ENCODE measurements around the gene HMG20A.

The HMG20A gene

GRCh38 chr15:77476995-77477394, 56.3 kb downstream of the HMG20A start:
- DNase-seq (ENCODE audit: low spot score): no peak

- DNase-seq (ENCODE audit: low spot score): no peak
Measured at GRCh38 chr15:77478051-77478450, 57.4 kb downstream of the HMG20A start.

GRCh38 chr15:77479015-77479414, 58.3 kb downstream of the HMG20A start:
- no peak for DNase-seq (ENCODE audit: low spot score)

- DNase-seq (ENCODE audit: low spot score): no peak
Measured at GRCh38 chr15:77480859-77481633, 60.4 kb downstream of the HMG20A start.

DNA sequence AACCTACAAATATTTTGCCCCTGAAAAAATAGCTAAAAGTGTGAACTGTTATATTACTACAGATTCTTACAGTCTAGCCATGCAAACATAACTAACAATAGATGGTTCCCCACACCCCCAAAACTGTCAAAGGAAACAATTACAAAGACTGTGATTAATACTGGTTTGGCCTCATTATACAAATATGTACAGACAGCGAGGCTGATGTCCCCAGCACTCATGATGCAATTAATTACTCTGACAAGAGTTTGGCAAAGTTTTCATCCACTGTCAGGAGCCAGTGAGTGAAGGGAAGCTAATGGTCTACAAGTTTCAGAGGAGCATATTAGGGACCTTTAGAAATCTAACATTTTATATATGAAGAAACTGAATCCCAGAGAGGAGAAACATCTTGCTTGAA, 61.0 kb downstream of the HMG20A start:
- no peak for DNase-seq (ENCODE audit: low spot score)

- no peak for DNase-seq (ENCODE audit: low spot score)
Measured at GRCh38 chr15:77482570-77482969, 61.9 kb downstream of the HMG20A start.

- DNase-seq (ENCODE audit: low spot score): no peak
Measured at GRCh38 chr15:77483425-77484140, 62.9 kb downstream of the HMG20A start.

- no peak for DNase-seq (ENCODE audit: low spot score)
Measured at GRCh38 chr15:77484994-77485393, 64.3 kb downstream of the HMG20A start.

- DNase-seq (ENCODE audit: low spot score): no peak
Measured at GRCh38 chr15:77486542-77487468, 66.1 kb downstream of the HMG20A start.

GRCh38 chr15:77487469-77487842, 66.8 kb downstream of the HMG20A start:
- no peak for DNase-seq (ENCODE audit: low spot score)

DNA sequence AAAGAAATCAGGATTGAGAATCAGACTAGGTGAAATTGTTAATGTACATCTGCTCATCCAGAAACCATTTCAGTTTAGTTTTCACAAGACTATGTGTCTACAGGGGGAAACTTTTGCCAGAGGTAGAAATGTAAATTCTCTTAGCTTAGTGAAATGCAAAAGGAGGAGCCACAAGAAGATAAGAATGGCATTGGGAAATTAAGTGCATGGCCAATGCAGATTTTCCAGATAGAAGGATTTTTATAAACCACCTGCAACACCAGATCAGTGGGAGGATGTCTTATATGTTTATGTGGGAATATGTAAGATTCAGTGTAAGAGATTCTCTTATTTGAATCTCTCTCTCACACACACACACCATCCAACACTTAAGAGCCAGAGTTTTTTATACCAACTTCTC, 67.2 kb downstream of the HMG20A start:
- DNase-seq (ENCODE audit: low spot score): no peak

- DNase-seq (ENCODE audit: low spot score): no peak
Measured at GRCh38 chr15:77489647-77490046, 69.0 kb downstream of the HMG20A start.

- no peak for DNase-seq (ENCODE audit: low spot score)
Measured at GRCh38 chr15:77493324-77493907, 72.7 kb downstream of the HMG20A start.

DNA sequence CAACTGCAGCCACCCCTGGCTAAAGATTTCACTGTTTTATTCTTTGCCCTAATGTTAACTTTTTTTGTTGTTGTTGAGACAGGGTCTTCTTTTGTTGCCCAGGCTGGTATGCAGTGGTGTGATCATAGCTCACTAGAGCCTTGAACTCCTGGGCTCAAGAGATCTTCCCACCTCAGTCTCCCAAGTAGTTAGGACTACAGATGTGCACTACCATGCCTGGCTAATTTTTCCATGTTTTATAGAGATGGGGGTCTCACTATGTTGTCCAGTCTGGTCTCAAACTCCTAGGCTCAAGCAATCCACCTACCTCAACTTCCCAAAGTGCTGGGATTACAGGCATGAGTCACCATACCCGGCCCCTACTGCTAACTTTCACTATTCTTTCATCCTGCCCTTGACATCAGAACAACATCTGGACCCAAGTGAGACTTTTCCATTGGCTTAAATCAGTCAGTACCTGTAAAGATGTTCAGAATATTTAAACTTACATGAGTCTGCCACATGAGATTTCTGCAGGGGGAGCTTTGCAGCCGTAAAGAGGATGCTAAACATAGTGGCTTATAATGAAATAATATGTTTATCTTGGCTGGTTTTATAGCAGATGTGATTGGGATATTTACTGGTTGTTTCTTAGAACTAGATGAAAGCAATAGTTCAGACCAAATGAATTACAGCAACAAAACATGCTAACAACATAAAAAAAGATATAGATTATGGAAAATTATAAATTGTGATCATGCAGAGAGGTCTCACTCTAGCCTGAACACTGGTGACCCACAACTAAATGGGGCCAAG, 73.6 kb downstream of the HMG20A start:
- DNase-seq (ENCODE audit: low spot score): no peak

- DNase-seq (ENCODE audit: low spot score): no peak
Measured at GRCh38 chr15:77494964-77495363, 74.3 kb downstream of the HMG20A start.

DNA sequence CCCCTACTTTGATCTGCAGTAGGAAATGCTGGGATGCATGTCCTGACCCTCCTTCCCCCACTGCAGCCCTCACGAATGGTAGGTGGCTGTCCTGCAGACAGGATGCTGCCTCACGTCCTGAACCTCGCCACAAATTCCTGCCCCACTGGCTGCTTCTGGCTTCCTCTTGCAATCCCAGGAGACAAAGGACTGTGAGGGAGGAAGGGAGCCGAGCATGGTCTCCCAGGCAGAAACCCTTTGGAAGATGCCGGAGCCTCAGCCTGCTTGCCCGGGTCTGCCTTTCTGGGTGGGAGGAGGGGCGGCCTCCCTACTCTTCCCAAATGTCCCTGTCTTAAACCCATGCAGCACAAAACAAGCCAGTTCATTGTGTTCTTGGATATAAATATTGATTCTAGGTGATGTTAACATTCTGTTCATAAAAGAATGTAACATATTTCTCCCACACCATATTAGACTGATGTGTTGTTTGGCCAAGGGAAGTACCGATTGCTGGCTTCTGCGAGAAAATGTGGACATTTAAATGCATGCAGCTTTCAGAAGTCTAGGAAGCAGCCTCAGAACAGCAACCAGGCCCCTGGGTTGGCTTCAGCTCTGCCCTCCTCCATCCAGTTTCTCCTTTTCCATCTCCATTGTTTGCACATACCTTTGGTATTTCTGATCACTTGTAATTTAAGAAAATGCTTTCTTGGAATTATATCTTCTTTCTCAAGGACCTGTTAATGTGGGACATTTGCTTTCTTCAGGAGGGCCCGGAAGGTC, 75.3 kb downstream of the HMG20A start:
- no peak for DNase-seq (ENCODE audit: low spot score)

GRCh38 chr15:77496715-77497109, 76.0 kb downstream of the HMG20A start:
- DNase-seq (ENCODE audit: low spot score): peak; percentile 49

- DNase-seq (ENCODE audit: low spot score): no peak
Measured at GRCh38 chr15:77497110-77497737, 76.5 kb downstream of the HMG20A start.

DNA sequence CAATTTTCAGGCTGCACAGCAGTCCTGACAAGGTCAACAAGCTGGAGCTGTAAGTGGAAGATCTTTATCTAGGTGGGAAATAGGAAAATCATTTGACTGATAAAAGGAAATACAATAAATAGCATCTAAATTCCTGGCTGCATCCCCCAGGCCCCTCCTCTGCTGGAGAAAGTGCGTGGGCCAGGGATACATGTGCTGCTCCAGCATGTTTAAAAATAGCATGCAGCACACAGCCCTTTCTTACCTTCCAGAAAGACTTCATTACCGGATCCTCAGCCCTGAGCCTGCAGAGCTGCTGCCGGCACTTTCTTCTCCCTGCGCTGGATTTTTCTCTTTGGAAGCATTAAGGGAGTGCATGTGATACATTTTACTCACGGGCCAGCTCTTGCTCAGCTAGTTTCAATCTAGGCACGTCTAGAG, 77.3 kb downstream of the HMG20A start:
- DNase-seq (ENCODE audit: low spot score): no peak

Data from CD4-positive, alpha-beta T cell treated with Interleukin-6 at 100 ng/mL for 8 hours (primary cell).